Non-pigmented ciliary epithelial cell (primary cell): ENCODE measurements around the gene TAS2R40.
"Not testable (repeated sequence)": the region's sequence is repeated elsewhere in the genome, so short reads cannot be mapped to it uniquely, and the experiment has no call there.

ENCODE experiments used
- DNase-seq: peaks from one replicate; pipeline ENCODE4 v3.0.0-alpha.2; 2010; ENCODE audit warnings: low read depth

Gene TAS2R40

DNA sequence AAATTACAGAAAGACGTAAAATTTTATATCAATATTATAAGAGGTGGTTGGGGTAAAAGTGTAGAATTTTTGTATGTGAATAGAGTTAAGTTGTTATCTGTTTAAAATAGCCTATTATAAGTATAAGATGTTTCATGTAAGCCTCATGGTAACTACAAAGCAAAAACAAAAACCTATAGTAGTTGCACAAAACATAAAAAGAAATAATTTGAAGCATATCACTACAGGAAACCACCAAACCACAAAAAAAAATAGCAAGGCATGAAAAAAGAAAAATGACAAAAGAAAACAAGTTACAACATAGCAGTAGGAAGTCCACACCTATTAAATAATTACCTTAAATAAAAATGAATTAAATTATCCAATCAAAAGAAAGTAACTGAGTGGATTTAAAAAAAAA, 29.0 kb downstream of the TAS2R40 start:
- no peak for DNase-seq

- no peak for DNase-seq
These were observed 30.2 kb downstream of the TAS2R40 start for GRCh38 chr7:143252006-143252405.

GRCh38 chr7:143255564-143255963, 33.7 kb downstream of the TAS2R40 start:
- no peak for DNase-seq

GRCh38 chr7:143256325-143256724, 34.5 kb downstream of the TAS2R40 start:
- DNase-seq, result no peak

- DNase-seq, result no peak
These were observed 35.1 kb downstream of the TAS2R40 start for GRCh38 chr7:143256932-143257331.

DNA sequence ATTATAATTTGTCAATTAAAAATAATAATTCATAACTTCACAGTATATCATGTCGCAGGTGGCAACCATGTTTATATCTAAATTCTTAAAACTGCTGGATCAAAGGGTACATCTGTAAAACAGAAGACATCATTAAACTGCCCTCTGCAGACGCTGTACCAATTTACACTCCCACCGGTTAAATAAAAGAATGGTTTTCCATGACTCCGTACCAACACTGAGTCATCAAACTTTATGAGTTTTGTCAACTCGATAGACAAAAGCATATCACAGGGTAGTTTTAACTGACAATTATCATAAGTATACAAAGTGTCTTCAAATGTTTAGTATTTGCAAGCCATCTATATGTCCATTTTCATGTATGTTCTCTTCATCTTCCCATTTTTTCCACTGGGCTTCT, 35.7 kb downstream of the TAS2R40 start:
- DNase-seq, result no peak

DNA sequence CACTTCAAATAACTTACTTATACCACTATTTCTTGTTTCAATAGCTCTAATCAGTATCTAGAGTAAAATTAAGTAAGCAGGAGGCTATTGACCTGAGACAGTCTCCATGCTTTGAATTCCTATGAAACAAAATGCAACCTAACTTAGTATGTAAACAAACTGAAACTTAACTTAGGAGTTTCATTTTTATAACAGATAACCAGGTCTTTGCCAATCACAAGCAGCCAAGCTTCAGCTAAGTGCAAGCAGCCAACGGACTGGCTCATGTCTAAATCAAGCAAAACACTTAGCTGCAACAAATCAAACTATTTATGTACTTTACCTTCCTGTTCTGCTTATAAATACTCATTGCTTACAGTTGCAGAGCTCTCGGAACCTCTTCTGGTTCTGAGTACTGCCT, 37.0 kb downstream of the TAS2R40 start:
- DNase-seq, result no peak

DNA sequence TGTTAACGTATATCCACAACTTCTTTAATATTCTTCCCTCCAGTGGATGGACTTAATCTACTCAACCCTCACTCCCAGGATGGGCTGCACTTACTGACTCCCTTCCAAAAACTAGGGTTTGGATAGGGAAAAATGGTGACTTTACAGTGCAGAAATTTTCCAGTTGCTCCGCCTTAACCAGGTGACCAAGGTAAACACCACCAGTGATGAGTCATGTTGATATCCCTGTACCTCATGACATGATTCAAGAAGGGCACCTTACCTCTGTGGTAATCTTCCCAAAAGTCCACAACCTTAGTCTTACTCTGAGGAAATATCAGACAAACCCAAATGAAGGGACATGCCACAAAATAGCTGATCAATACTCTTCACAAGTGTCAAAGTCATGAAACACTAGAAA, 37.9 kb downstream of the TAS2R40 start:
- DNase-seq, result no peak

- DNase-seq, result no peak
These were observed 40.1 kb downstream of the TAS2R40 start for GRCh38 chr7:143261901-143262300.

- DNase-seq, result no peak
These were observed 41.7 kb downstream of the TAS2R40 start, which contains the start of gene GSTK1 for GRCh38 chr7:143263266-143264195. Gene GSTK1, plus strand, starts transcription at chr7:143263441. Its CDS starts 73 bp downstream, at chr7:143263514.

DNA sequence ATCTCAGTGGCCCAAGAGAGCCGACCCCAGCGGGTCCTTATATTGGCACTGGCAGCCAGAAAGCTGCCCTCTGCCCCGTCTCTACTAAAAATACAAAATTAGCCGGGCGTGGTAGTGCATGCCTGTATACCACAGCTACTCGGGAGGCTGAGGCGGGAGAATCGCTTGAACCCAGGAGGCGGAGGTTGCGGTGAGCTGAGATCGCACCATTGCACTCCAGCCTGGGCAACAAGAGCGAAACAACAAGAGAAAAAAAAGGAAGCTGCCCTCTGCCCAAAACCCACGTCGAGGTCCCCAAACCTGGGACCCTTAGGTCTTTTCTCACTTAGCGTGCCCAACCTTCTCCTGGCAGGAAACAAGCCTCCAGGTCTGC, 42.3 kb downstream of the TAS2R40 start:
- DNase-seq, result not testable (repeated sequence)

- DNase-seq, result no peak
These were observed 43.3 kb downstream of the TAS2R40 start for GRCh38 chr7:143265017-143265693.

DNA sequence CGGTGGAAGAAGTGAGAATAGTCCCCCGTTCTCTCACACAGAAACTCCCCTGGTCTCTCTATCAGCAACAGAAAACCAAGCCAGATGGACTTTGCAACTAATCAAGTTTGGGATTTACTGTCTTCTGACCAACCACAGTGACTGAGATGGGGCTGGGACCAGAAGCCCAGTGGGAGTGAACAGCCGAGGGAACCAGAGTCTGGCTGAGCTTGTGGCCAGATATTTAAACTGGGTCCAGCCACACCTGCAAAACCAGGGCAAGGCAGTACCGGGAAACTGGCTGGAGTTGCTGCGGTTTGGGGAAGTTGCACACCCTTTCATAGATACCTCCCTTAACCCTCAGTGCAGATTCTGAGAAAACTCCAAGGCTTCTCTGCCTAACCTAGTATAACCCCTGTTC, 47.4 kb downstream of the TAS2R40 start:
- DNase-seq, result no peak

GRCh38 chr7:143271240-143271639, 49.4 kb downstream of the TAS2R40 start:
- no peak for DNase-seq
